Left ventricle myocardium inferior (tissue), 1 donor: ENCODE results near the gene COX4I1. TPM values are rescaled to one million over a fixed set of nuclear protein-coding genes. Genes with fewer than 3 reads are reported as not detected.

Experiments
- DNase-seq: peaks from one replicate; pipeline ENCODE4 v3.0.0-alpha.2; 2020
- H3K27ac ChIP-seq: fragments of 200-600 bp; replicated peaks from 2 replicates; pipeline ENCODE4 v1.8.0; 2021
- H3K27me3 ChIP-seq: fragments of 200-600 bp; 2 replicates; pipeline ENCODE4 v1.8.0; 2021; ENCODE audit warnings: low read depth
- H3K36me3 ChIP-seq: fragments of 200-600 bp; 2 replicates; pipeline ENCODE4 v1.8.0; 2021
- H3K4me1 ChIP-seq: fragments of 200-600 bp; 2 replicates; pipeline ENCODE4 v1.8.0; 2021
- H3K4me3 ChIP-seq: fragments of 200-600 bp; 2 replicates; pipeline ENCODE4 v1.8.0; 2021; ENCODE audit warnings: mild to moderate bottlenecking, moderate library complexity
- H3K9me3 ChIP-seq: fragments of 200-600 bp; replicated peaks from 2 replicates; pipeline ENCODE4 v1.8.0; 2021
- intact Hi-C: fragments of 100-400 bp; cut with micrococcal nuclease; formaldehyde crosslinking; loops from one replicate; pipeline ENCODE4 v1.11.0; 2022
- total RNA-seq: library from RNA; stranded (reverse); fragmentation: NEBNext Ultra II Directional; extraction: Animal tissue kit (Norgen Biotek cat#: 25700); gene quantifications from one replicate; pipeline ENCODE4 v1.2.1, GENCODE V29; 2021
- TF ChIP-seq, protein P1 (sequence below): fragments of 200-600 bp; IDR thresholded peaks from 2 replicates; pipeline ENCODE4 v1.8.0; 2021; ENCODE audit warnings: antibody characterized with exemption, mild to moderate bottlenecking, borderline replicate concordance
- donor health status: DM: no; HTN: yes; CAD: no; lungs with severe emphysema.

Gene COX4I1
- total RNA-seq, 1 donor from 2014 or later = 1,881 TPM

- Histone ChIP-seq H3K4me1 (no peaks in the 10 kb centered on the region), H3K27ac (no peak overlapping the region), H3K4me3 (no peak overlapping the region), H3K27me3 (peaks cover 52% of the 10 kb centered on the region), H3K9me3 (no peaks in the 10 kb centered on the region), H3K36me3 (no peaks in the 10 kb centered on the region)
- TF ChIP-seq, protein P1, sequence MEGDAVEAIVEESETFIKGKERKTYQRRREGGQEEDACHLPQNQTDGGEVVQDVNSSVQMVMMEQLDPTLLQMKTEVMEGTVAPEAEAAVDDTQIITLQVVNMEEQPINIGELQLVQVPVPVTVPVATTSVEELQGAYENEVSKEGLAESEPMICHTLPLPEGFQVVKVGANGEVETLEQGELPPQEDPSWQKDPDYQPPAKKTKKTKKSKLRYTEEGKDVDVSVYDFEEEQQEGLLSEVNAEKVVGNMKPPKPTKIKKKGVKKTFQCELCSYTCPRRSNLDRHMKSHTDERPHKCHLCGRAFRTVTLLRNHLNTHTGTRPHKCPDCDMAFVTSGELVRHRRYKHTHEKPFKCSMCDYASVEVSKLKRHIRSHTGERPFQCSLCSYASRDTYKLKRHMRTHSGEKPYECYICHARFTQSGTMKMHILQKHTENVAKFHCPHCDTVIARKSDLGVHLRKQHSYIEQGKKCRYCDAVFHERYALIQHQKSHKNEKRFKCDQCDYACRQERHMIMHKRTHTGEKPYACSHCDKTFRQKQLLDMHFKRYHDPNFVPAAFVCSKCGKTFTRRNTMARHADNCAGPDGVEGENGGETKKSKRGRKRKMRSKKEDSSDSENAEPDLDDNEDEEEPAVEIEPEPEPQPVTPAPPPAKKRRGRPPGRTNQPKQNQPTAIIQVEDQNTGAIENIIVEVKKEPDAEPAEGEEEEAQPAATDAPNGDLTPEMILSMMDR = no peak
- intact Hi-C loops = no loop called here
- DNase-seq = no peak
Observed at GRCh38 chr16:85762970-85763369, 36.5 kb upstream of the COX4I1 start.

DNA sequence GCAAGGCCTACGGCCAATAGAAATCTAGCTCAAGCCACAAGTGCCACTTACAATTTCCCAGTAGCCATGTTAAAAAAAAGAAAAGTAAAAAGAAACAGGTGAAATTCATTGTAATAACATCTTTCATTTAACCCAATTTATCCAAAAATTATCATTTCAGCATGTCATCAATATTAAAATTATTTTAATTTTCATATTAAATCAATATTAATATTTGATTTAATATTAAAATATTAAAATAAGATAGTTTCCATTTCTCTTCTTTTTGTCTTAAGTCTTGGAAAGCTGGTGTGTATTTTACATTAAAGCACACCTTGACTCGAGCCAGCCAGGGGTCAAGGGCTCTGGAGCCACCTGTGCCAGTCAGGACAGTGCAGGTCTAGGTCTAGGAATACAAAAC lies 35.9 kb upstream of the COX4I1 start:
- no peak overlapping the region for H3K27ac ChIP-seq

GRCh38 chr16:85765211-85765610 lies 34.3 kb upstream of the COX4I1 start:
- Histone ChIP-seq H3K9me3 (no peaks in the 10 kb centered on the region), H3K36me3 (no peaks in the 10 kb centered on the region), H3K27ac (no peak overlapping the region), H3K4me1 (no peaks in the 10 kb centered on the region), H3K27me3 (peaks cover 36% of the 10 kb centered on the region), H3K4me3 (no peak overlapping the region)
- intact Hi-C loops = no loop called here
- TF ChIP-seq, protein P1 = no peak
- DNase-seq = no peak

More for the DNA sequence above, 35.9 kb upstream of the COX4I1 start:
- intact Hi-C loops = no loop called here
- Histone ChIP-seq H3K27me3 (peaks cover 52% of the 10 kb centered on the region), H3K4me1 (no peaks in the 10 kb centered on the region), H3K9me3 (no peaks in the 10 kb centered on the region), H3K36me3 (no peaks in the 10 kb centered on the region), H3K4me3 (no peak overlapping the region)
- DNase-seq = no peak
- TF ChIP-seq, protein P1 = no peak

- no peak overlapping the region for H3K4me3 ChIP-seq
- intact Hi-C loops = no loop called here
- H3K9me3 ChIP-seq = no peaks in the 10 kb centered on the region
- no peak overlapping the region for H3K27ac ChIP-seq
- no peaks in the 10 kb centered on the region for H3K36me3 ChIP-seq
- TF ChIP-seq, protein P1 = no peak
- H3K27me3 ChIP-seq = peaks cover 30% of the 10 kb centered on the region
- no peak for DNase-seq
- no peaks in the 10 kb centered on the region for H3K4me1 ChIP-seq
Observed at GRCh38 chr16:85765767-85766166, 33.7 kb upstream of the COX4I1 start.

DNA sequence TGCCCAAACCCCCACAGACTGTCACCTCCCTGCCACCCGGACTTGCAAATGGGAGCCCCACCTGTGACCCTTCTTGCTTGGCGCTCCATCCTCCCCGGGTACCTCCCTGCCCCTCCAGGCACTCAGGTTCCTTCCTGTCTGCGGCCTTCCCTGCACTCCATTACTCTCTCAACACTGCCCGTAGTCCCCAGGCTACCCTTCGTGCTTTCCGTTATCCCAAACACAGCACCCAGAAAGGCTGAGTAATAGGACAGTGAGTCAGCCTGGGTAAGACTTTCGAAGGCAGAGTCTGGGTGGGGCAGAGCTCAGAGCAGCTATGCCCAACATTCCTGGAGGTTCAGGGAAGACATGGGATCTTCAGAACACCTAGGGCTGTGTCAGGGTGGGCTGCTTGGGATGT lies 32.0 kb upstream of the COX4I1 start:
- TF ChIP-seq, protein P1 = no peak
- Histone ChIP-seq H3K4me1 (no peaks in the 10 kb centered on the region), H3K27me3 (peaks cover 17% of the 10 kb centered on the region), H3K4me3 (no peak overlapping the region), H3K27ac (no peak overlapping the region), H3K9me3 (no peaks in the 10 kb centered on the region), H3K36me3 (peaks cover 3% of the 10 kb centered on the region)
- intact Hi-C loops = no loop called here
- DNase-seq = no peak

- no peaks in the 10 kb centered on the region for H3K9me3 ChIP-seq
- no peaks in the 10 kb centered on the region for H3K4me1 ChIP-seq
- intact Hi-C loops = no loop called here
- peaks cover 3% of the 10 kb centered on the region for H3K36me3 ChIP-seq
- TF ChIP-seq, protein P1 = no peak
- DNase-seq = no peak
- no peak overlapping the region for H3K27ac ChIP-seq
- no peak overlapping the region for H3K4me3 ChIP-seq
- peaks cover 12% of the 10 kb centered on the region for H3K27me3 ChIP-seq
Observed at GRCh38 chr16:85768199-85768598, 31.3 kb upstream of the COX4I1 start.
